ENCODE results near the gene CPED1.

DNA sequence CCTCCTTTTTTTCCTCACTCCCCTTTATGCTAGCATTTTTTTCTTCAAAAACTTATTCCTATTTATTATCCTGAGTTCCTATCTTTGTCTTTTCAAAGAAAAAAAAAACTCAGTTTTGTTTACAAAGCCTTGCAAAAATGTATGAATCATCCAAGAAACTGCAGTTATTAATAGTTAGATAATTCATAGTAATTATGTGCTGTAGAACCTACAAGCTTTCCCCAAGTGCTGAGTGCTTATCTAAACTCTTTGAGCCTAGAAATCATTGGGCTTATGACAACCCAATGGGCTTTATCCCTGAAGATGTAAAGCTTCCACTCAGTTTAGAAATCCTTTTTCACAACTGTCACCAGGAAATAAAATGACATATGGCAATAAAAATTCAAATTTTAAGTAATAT, 194.4 kb downstream of the CPED1 start:
- TF ChIP-seq, protein P1, sequence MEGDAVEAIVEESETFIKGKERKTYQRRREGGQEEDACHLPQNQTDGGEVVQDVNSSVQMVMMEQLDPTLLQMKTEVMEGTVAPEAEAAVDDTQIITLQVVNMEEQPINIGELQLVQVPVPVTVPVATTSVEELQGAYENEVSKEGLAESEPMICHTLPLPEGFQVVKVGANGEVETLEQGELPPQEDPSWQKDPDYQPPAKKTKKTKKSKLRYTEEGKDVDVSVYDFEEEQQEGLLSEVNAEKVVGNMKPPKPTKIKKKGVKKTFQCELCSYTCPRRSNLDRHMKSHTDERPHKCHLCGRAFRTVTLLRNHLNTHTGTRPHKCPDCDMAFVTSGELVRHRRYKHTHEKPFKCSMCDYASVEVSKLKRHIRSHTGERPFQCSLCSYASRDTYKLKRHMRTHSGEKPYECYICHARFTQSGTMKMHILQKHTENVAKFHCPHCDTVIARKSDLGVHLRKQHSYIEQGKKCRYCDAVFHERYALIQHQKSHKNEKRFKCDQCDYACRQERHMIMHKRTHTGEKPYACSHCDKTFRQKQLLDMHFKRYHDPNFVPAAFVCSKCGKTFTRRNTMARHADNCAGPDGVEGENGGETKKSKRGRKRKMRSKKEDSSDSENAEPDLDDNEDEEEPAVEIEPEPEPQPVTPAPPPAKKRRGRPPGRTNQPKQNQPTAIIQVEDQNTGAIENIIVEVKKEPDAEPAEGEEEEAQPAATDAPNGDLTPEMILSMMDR (IDR thresholded peaks at IDR 0.05): no peak
- TF ChIP-seq EP300 (IDR thresholded peaks at IDR 0.05): no peak
- TF ChIP-seq POLR2A (IDR thresholded peaks at IDR 0.05): no peak
- no peak for TF ChIP-seq POLR2AphosphoS5 (IDR thresholded peaks at IDR 0.05)

Measured in upper lobe of left lung (tissue), 4 donors.